Heart right ventricle (tissue), 16 donors: Measurements from ENCODE around the gene CABCOCO1. TPM values are rescaled to one million over a fixed set of nuclear protein-coding genes. Genes with fewer than 3 reads are reported as not detected.

ENCODE experiments used
- ATAC-seq, 8 donors: fragments of 200-7000 bp; cut with Tn5 transposase; one replicate each; pipeline ENCODE4 v1.9.1; 2020; ENCODE audit warnings: mild to moderate bottlenecking in 8 of 8, moderate library complexity in 8 of 8, moderate number of reproducible peaks in 1 of 8
- DNase-seq, 2 donors: peaks; one replicate each; pipeline ENCODE4 v3.0.0-alpha.2; 2020
- H3K27ac ChIP-seq, 10 donors: fragments of 200-600 bp; sonication (generic) in 2 of 10; one replicate each; pipeline versions ENCODE4 v1.5.0 to v1.8.0; 2020 to 2022; ENCODE audit warnings: mild to moderate bottlenecking in 3 of 10
- H3K27me3 ChIP-seq, 7 donors: fragments of 200-600 bp; one replicate each; pipeline ENCODE4 v1.8.0; 2021 to 2022; ENCODE audit warnings: mild to moderate bottlenecking in 2 of 7
- H3K36me3 ChIP-seq, 9 donors: fragments of 200-600 bp; sonication (generic) in 1 of 9; one replicate each; pipeline versions ENCODE4 v1.5.0 to v1.8.0; 2020 to 2022; ENCODE audit warnings: mild to moderate bottlenecking in 2 of 9
- H3K4me1 ChIP-seq, 9 donors: fragments of 200-600 bp; sonication (generic) in 1 of 9; one replicate each; pipeline versions ENCODE4 v1.5.0 to v1.8.0; 2020 to 2022; ENCODE audit warnings: mild to moderate bottlenecking in 4 of 9
- H3K4me3 ChIP-seq, 10 donors: fragments of 200-600 bp; sonication (generic) in 2 of 10; one replicate each; pipeline versions ENCODE4 v1.5.0 to v1.8.0; 2020 to 2022; ENCODE audit warnings: mild to moderate bottlenecking in 7 of 10, moderate library complexity in 2 of 10
- H3K9me3 ChIP-seq, 11 donors: fragments of 200-600 bp in 10 of 11; sonication (generic) in 2 of 11; one replicate each; pipeline versions ENCODE4 v1.5.0 to v1.8.0; 2013 to 2022; ENCODE audit warnings: mild to moderate bottlenecking in 2 of 11, control low read depth in 1 of 11, moderate library complexity in 1 of 11
- WGBS, 2 donors: extraction: QIAGEN DNeasy Blood & Tissue Kit; methylation state at CpG; one replicate each; pipeline ENCODE4 v1.1.7; 2013; ENCODE audit warnings: inconsistent platforms in 1 of 2; 5-methylcytosine and 5-hydroxymethylcytosine counted together
- intact Hi-C, 10 donors: fragments of 100-400 bp; cut with DNase I; formaldehyde crosslinking; loops; one replicate each; pipeline versions ENCODE4 v1.11.1 to v1.14.2; 2022
- polyA plus RNA-seq, 2 donors: library from polyadenylated mRNA; stranded (reverse); fragments of 200-250 nt; gene quantifications; one replicate each; pipeline ENCODE4 v1.2.3, GENCODE V29; 2013
- total RNA-seq, 10 donors: library from RNA; stranded (reverse); fragmentation: NEBNext Ultra II Directional in 3 of 10; extraction: Animal tissue kit (Norgen Biotek cat#: 25700) in 3 of 10; gene quantifications; one replicate each; pipeline versions ENCODE4 v1.2.1 to v1.2.4, GENCODE V29; 2021 to 2023
- TF ChIP-seq, protein P1 (sequence below), 9 donors: fragments of 200-600 bp; sonication (generic) in 2 of 9; IDR thresholded peaks; one replicate each; pipeline versions ENCODE4 v1.5.0 to v1.8.0; 2021 to 2022; ENCODE audit warnings: antibody characterized with exemption in 9 of 9, mild to moderate bottlenecking in 5 of 9, moderate library complexity in 1 of 9
- donor health status: Arrhythmogenic right ventricular cardiomyopathy.
- donor health status: ischemic (EF 13 %, LVEDD 7.1; RV severe dilation, severe dysfunction).
- donor health status: healthy with polysubstance abuse.
- donor health status: DM: no; HTN: yes; CAD: no.
- donor health status: DM: no; HTN: no; CAD: no.
- donor health status: ischemic (EF 25% LVEDD 6.9; RV normal size, moderate dysfunction).
- donor health status: ischemic (EF 25% LVEDD 5.7; RV mildly dilated, moderate dysfunction).
- donor health status: healthy.
- donor health status: DM: yes; HTN: yes; CAD: no.
- donor health status: Ischemic cardiomyopathy.
- donor health status: ischemic (EF 35%, LVEDD 5.7; RV mildly dilated, moderate dysfunction).
- donor health status: nonischemic (EF 11% LVEDD 7.7; RV severe dilation, severe dysfunction).
- donor health status: DM: yes; HTN: yes; CAD: no.
- donor health status: PGD.
- donor health status: ischemic (EF 29% LVEDD 5.4; RV normal size, mild dysfunction).
- donor health status: nonischemic (EF 23%, LVEDD 6.1; RV moderate dilation, normal function).

CABCOCO1 gene
- total and polyA plus RNA-seq, 12 donors: 0.03 to 0.15 TPM; not detected in 10

DNA sequence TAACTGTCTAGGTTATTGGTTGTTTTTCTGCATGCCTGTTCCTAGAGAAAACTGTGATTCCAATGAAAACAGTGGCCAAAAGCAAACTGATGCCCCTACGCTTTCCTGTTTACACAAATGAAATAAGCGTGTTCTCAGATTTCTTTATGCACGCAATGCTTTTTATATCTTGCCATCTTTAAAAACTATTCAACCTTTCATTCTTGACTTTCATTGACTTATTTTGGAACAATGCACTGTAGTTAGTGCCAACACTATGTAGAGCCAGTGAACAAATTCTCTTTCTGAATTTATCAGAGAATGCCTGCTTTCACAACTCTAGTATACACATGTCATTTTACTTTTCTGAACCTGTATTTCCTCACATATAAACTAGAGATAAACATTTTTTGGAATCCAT lies 86.6 kb downstream of the CABCOCO1 start:
- no peak overlapping the region for H3K27ac ChIP-seq
- TF ChIP-seq, protein P1, sequence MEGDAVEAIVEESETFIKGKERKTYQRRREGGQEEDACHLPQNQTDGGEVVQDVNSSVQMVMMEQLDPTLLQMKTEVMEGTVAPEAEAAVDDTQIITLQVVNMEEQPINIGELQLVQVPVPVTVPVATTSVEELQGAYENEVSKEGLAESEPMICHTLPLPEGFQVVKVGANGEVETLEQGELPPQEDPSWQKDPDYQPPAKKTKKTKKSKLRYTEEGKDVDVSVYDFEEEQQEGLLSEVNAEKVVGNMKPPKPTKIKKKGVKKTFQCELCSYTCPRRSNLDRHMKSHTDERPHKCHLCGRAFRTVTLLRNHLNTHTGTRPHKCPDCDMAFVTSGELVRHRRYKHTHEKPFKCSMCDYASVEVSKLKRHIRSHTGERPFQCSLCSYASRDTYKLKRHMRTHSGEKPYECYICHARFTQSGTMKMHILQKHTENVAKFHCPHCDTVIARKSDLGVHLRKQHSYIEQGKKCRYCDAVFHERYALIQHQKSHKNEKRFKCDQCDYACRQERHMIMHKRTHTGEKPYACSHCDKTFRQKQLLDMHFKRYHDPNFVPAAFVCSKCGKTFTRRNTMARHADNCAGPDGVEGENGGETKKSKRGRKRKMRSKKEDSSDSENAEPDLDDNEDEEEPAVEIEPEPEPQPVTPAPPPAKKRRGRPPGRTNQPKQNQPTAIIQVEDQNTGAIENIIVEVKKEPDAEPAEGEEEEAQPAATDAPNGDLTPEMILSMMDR (IDR thresholded peaks at IDR 0.05): no peak

DNA sequence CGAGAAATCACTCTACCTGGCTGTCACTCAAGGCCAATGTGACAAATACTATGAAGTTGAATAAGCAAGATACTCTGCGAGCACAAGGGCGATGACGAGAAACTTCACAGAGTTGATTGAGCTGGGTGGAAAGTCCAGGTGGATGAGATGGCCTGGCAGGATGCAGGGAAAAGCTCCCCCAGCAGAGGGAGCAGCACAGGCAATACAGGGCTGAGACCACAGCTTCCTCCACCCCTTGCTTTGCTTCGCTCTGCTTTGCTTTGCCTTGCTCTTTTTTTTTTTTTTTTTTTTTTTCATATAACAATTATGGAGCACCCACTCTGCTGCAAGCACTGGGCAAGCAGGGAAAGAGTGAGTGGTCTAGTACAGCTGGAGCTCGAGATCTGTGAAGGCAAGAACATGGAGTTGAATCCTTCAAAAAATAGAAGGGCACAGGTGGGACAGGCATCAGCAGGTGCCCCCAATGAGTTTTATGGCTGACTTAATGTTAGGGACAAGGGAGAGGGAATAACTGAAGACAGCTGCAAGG lies 88.3 kb downstream of the CABCOCO1 start:
- WGBS, 2 donors: 68 to 70% methylated on average over 6 of the region's 6 CpGs
- H3K27ac ChIP-seq: no peak overlapping the region
- TF ChIP-seq, protein P1 (IDR thresholded peaks at IDR 0.05): peak; percentile 26 to 78 (median 67)
- H3K9me3 ChIP-seq: no peaks in the 10 kb centered on the region
- DNase-seq (peak; percentile 53), ATAC-seq (peak; percentile 65 to 91 (median 73))
- no peaks in the 10 kb centered on the region for H3K36me3 ChIP-seq
- H3K27me3 ChIP-seq: no peaks in the 10 kb centered on the region
- H3K4me3 ChIP-seq: no peak overlapping the region
- intact Hi-C loops: loop anchor here in 6 of 10 donors (2.0 to 10.0 kb wide), 5 partner anchors 86 to 496 kb away; no protein-coding TSS in a partner anchor
- peaks cover 0 to 18% (median 0%) of the 10 kb centered on the region in 9 donors for H3K4me1 ChIP-seq

More for the DNA sequence above, 86.6 kb downstream of the CABCOCO1 start:
- Histone ChIP-seq H3K9me3 (peaks cover 0 to 6% (median 0%) of the 10 kb centered on the region in 11 donors), H3K36me3 (no peaks in the 10 kb centered on the region), H3K4me3 (no peak overlapping the region), H3K27me3 (no peaks in the 10 kb centered on the region), H3K4me1 (peaks cover 0 to 18% (median 0%) of the 10 kb centered on the region in 9 donors)
- DNase-seq: no peak
- ATAC-seq: no peak
- intact Hi-C loops: loop anchor here in 1 of 10 donors (10.0 kb wide), 1 partner anchor 506 kb away; no protein-coding TSS in a partner anchor
- 78 to 79% methylated on average over 3 of the region's 3 CpGs for WGBS, 2 donors

DNA sequence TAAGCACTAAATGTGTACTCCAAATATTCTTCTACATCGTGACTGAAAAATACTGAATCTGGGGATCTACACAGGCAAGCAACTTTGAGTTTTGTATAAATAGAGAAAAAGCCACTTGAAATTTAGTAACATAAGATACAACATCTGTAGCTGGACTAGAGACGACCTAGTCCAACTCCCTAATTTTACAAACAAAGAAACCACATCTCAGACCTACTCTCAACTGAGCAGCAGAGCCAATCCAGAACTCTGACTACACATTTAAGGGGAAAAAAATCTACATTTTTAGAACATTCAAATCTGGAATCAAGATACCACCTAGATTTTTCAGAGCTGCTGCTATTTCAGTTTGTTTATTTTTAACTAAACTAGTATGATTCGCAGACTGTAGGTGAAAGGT lies 88.9 kb downstream of the CABCOCO1 start:
- Histone ChIP-seq H3K27me3 (no peaks in the 10 kb centered on the region), H3K4me3 (no peak overlapping the region), H3K4me1 (peaks cover 0 to 18% (median 0%) of the 10 kb centered on the region in 9 donors), H3K9me3 (no peaks in the 10 kb centered on the region), H3K27ac (no peak overlapping the region), H3K36me3 (no peaks in the 10 kb centered on the region)
- intact Hi-C loops: loop anchor here in 6 of 10 donors (2.0 to 10.0 kb wide), 5 partner anchors 86 to 496 kb away; no protein-coding TSS in a partner anchor
- 74 to 81% methylated on average over 3 of the region's 3 CpGs for WGBS, 2 donors
- DNase-seq (no peak), ATAC-seq (no peak)
- TF ChIP-seq, protein P1 (IDR thresholded peaks at IDR 0.05): no peak

DNA sequence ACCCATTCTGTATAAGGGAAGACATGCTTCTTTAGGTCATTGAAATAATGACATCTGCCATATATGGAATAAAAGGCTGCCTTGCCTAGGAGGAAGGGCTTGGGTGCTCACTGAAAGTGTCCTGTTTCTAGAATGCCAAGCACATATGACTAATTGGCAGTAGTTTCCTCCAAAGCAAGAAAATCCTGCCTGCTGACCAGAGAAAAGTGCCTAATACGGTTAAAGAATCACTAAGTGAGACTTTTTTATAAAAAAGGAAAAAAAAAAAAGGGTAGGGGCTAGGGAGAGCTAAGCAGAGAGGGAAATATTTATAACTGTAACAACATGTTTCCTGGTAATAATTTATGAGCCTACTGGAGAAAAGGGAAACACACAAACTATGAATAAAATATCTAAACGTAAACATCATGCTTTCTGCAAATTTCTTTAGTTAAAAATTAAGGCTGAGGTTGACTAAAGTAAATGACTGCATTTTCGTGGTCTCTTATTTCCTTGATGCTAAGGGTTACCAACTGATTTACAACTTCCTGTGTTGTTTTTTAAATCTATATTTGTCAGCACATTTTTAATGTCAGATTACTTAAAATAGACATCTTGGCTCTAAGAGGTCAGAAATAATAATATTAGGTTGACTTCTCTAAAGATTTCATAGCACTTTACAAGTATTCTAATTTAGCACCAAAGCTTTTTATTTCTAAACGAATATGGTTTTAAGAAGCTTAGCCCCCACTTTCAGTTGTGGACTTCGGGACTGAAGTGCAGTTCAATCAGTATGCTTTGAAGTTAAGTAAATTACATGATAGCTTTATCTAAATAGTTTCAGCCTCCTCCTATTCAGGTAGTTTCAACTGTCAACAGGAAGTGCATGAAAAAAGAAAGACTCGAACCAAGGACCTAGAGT lies 89.6 kb downstream of the CABCOCO1 start:
- WGBS, 2 donors: 45 to 54% methylated on average over 6 of the region's 6 CpGs
- Histone ChIP-seq H3K27me3 (no peaks in the 10 kb centered on the region), H3K36me3 (no peaks in the 10 kb centered on the region), H3K27ac (no peak overlapping the region), H3K9me3 (no peaks in the 10 kb centered on the region), H3K4me3 (no peak overlapping the region), H3K4me1 (peaks cover 0 to 18% (median 0%) of the 10 kb centered on the region in 9 donors)
- TF ChIP-seq, protein P1 (IDR thresholded peaks at IDR 0.05): no peak
- DNase-seq (no peak), ATAC-seq (no peak)
- intact Hi-C loops: loop anchor here in 5 of 10 donors (5.0 to 10.0 kb wide), 4 partner anchors 85 to 495 kb away; no protein-coding TSS in a partner anchor
